ENCODE results near the gene PRDM16.

GRCh38 chr1:3061981-3062615 is 6.9 kb upstream of the PRDM16 start:
- no peak for TF ChIP-seq CTCF (conservative IDR thresholded peaks at IDR 0.05; ENCODE audit: low read depth in 2 of 2)
- no peak for TF ChIP-seq REST (IDR thresholded peaks at IDR 0.05; ENCODE audit: unreplicated experiment)
- no peak for TF ChIP-seq EZH2 (IDR thresholded peaks at IDR 0.05; ENCODE audit: low read depth, unreplicated experiment)
- TF ChIP-seq POLR2AphosphoS5 (IDR thresholded peaks at IDR 0.05; ENCODE audit: low read depth) = no peak
- no peak for TF ChIP-seq CREB1 (CRISPR knock-in tag; IDR thresholded peaks at IDR 0.05; ENCODE audit: low read depth)
- no peak for TF ChIP-seq EZH2phosphoT487 (IDR thresholded peaks at IDR 0.05; ENCODE audit: unreplicated experiment)

Data from GM23338 (cell line).